Endodermal cell (in vitro differentiated cells): ENCODE results near the gene CEBPE. TPM values are rescaled to one million over a fixed set of nuclear protein-coding genes. Genes with fewer than 3 reads are reported as not detected.

Experiments
- DNase-seq: peaks from one replicate; pipeline ENCODE4 v3.0.0-alpha.2; 2017
- H3K27ac ChIP-seq: 2 replicates; pipeline ENCODE4 v1.5.1; 2013; ENCODE audit warnings: mild to moderate bottlenecking, low read depth, low read length, moderate library complexity
- H3K27me3 ChIP-seq: 2 replicates; pipeline ENCODE4 v1.6.1; 2013; ENCODE audit warnings: mild to moderate bottlenecking, low read length, moderate library complexity; ENCODE audit not compliant: insufficient read depth, control insufficient read depth, poor library complexity, severe bottlenecking
- H3K36me3 ChIP-seq: 2 replicates; pipeline ENCODE4 v1.7.0; 2013; ENCODE audit warnings: mild to moderate bottlenecking, low read length, moderate library complexity; ENCODE audit not compliant: control insufficient read depth, insufficient read depth
- H3K4me1 ChIP-seq: one replicate; pipeline ENCODE4 v1.7.0; 2013; ENCODE audit warnings: low read length; ENCODE audit not compliant: control insufficient read depth, insufficient read depth
- H3K4me3 ChIP-seq: 2 replicates; pipeline ENCODE4 v1.5.1; 2013; ENCODE audit warnings: mild to moderate bottlenecking, low read length, moderate library complexity
- H3K9ac ChIP-seq: 2 replicates; pipeline ENCODE4 v1.6.1; 2013; ENCODE audit warnings: mild to moderate bottlenecking, low read length, moderate library complexity; ENCODE audit not compliant: poor library complexity, severe bottlenecking; ENCODE audit errors: extremely low read depth
- H3K9me3 ChIP-seq: 2 replicates; pipeline ENCODE4 v1.6.1; 2013; ENCODE audit warnings: mild to moderate bottlenecking, low read length, moderate library complexity; ENCODE audit not compliant: control insufficient read depth
- H3K27ac Mint-ChIP-seq: 2 replicates; pipeline ENCODE4 v1.8.0; 2020; ENCODE audit warnings: mixed read lengths
- H3K27me3 Mint-ChIP-seq: 2 replicates; pipeline ENCODE4 v1.8.0; 2021; ENCODE audit warnings: mild to moderate bottlenecking, mixed read lengths; ENCODE audit not compliant: insufficient read depth
- H3K36me3 Mint-ChIP-seq: 2 replicates; pipeline ENCODE4 v1.8.0; 2020; ENCODE audit warnings: low read depth, mixed read lengths
- H3K4me1 Mint-ChIP-seq: 2 replicates; pipeline ENCODE4 v1.8.0; 2020; ENCODE audit warnings: mixed read lengths
- H3K4me3 Mint-ChIP-seq: 2 replicates; pipeline ENCODE4 v1.8.0; 2020; ENCODE audit warnings: mild to moderate bottlenecking, moderate library complexity, mixed read lengths
- H3K9me3 Mint-ChIP-seq: 2 replicates; pipeline ENCODE4 v1.8.0; 2020; ENCODE audit warnings: mild to moderate bottlenecking, mixed read lengths
- WGBS, 2 experiments: methylation state at CpG; one replicate each; pipeline versions ENCODE4 v1.1.5 to v1.1.7; 2013; ENCODE audit warnings: missing lambda C conversion rate in 2 of 2, mixed read lengths in 1 of 2; ENCODE audit not compliant: insufficient coverage in 1 of 2, insufficient read length in 1 of 2; 5-methylcytosine and 5-hydroxymethylcytosine counted together
- total RNA-seq, 2 donors: library from RNA; stranded (reverse); fragmentation: NEBNext Ultra II Directional in 1 of 2; extraction: Animal tissue kit (Norgen Biotek cat#: 25700) in 1 of 2; gene quantifications; 2 replicates in 1 of 2; 3 replicates in 1 of 2; pipeline ENCODE4 v1.2.1, GENCODE V29; 2021
- TF ChIP-seq, protein P1 (sequence below): fragments of 200-600 bp; sonication (generic); conservative IDR thresholded peaks from 2 replicates; pipeline ENCODE4 v1.5.0; 2021; ENCODE audit warnings: antibody characterized with exemption, mild to moderate bottlenecking

CEBPE gene
- total RNA-seq, 2 donors from 2014 or later: not detected

DNA sequence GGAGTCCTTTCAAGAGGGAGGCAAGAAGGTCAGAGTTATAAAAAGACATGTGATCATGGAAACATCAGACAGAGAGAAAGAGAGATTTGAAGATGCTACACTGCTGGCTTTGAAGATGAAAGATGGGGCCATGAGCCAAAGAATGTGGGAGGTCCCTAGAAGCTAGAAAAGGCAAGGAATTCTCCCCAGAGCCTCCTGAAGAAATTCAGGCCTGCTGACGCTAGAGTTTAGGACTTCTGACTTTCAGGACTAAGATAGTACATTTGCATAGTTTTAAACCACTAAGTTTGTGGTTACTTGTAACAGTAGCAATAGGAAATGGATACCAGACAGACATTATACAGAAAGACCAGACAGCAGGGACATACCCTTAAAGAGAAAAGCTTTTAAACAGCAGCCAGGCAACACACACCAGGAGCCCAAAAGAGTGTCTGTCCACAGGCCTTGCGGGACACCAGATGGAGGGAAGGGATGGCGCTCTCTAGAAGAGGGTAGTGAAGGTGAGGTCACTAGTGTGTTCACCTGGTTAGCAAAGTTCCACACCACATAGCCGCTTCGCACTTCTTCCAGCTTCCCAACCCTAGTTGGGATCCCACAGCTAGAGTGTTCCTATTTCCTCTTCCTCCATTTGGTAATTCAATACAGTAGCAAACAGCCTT lies 29.7 kb upstream of the CEBPE start:
- Histone ChIP-seq H3K36me3 (no peaks in the 10 kb centered on the region), H3K9me3 (no peaks in the 10 kb centered on the region), H3K4me1 (peaks cover 4% of the 10 kb centered on the region), H3K27me3 (peaks cover 26% of the 10 kb centered on the region), H3K4me3 (no peak overlapping the region), H3K27ac (no peak overlapping the region), H3K9ac (no peak overlapping the region)
- TF ChIP-seq, protein P1, sequence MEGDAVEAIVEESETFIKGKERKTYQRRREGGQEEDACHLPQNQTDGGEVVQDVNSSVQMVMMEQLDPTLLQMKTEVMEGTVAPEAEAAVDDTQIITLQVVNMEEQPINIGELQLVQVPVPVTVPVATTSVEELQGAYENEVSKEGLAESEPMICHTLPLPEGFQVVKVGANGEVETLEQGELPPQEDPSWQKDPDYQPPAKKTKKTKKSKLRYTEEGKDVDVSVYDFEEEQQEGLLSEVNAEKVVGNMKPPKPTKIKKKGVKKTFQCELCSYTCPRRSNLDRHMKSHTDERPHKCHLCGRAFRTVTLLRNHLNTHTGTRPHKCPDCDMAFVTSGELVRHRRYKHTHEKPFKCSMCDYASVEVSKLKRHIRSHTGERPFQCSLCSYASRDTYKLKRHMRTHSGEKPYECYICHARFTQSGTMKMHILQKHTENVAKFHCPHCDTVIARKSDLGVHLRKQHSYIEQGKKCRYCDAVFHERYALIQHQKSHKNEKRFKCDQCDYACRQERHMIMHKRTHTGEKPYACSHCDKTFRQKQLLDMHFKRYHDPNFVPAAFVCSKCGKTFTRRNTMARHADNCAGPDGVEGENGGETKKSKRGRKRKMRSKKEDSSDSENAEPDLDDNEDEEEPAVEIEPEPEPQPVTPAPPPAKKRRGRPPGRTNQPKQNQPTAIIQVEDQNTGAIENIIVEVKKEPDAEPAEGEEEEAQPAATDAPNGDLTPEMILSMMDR: no peak
- Mint-ChIP-seq H3K9me3 (peaks cover 7% of the 10 kb centered on the region), H3K36me3 (peaks cover 9% of the 10 kb centered on the region), H3K4me3 (no peak overlapping the region), H3K4me1 (peaks cover 20% of the 10 kb centered on the region), H3K27me3 (peaks cover 4% of the 10 kb centered on the region), H3K27ac (no peak overlapping the region)
- no peak for DNase-seq
- whole genome bisulfite sequencing, 2 experiments: 97 to 100% methylated on average over 5 of the region's 5 CpGs

- H3K9ac ChIP-seq: no peak overlapping the region
- H3K9me3 ChIP-seq: no peaks in the 10 kb centered on the region
- H3K4me3 ChIP-seq: no peak overlapping the region
- peaks cover 4% of the 10 kb centered on the region for H3K27me3 Mint-ChIP-seq
- 100% methylated on average over 1 of the region's 1 CpG for WGBS, 2 experiments
- H3K27ac ChIP-seq: no peak overlapping the region
- no peaks in the 10 kb centered on the region for H3K36me3 ChIP-seq
- peaks cover 20% of the 10 kb centered on the region for H3K4me1 Mint-ChIP-seq
- H3K27me3 ChIP-seq: peaks cover 26% of the 10 kb centered on the region
- H3K36me3 Mint-ChIP-seq: peaks cover 9% of the 10 kb centered on the region
- TF ChIP-seq, protein P1: no peak
- H3K4me3 Mint-ChIP-seq: no peak overlapping the region
- no peak overlapping the region for H3K27ac Mint-ChIP-seq
- no peak for DNase-seq
- peaks cover 7% of the 10 kb centered on the region for H3K9me3 Mint-ChIP-seq
- H3K4me1 ChIP-seq: peaks cover 4% of the 10 kb centered on the region
Observed at GRCh38 chr14:23147676-23148075, 28.6 kb upstream of the CEBPE start.

DNA sequence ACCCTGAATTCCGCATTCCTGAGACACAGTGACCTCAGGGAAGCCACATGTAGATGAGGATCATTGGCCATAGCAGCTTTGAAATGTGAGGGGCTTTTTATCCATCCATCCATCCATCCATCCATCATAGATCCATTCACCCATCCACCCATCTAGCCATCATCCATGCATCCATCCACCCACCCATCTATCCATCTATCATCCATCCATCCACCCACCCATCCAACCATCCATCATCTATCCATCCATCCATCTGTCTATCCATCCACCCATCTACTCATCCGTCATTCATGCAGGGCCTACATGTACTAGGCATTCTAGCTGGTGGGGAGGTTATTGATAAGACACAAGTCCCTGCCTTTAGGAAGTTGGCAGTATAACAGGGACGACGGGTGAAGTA lies 27.9 kb upstream of the CEBPE start:
- DNase-seq: no peak
- Mint-ChIP-seq H3K9me3 (peaks cover 7% of the 10 kb centered on the region), H3K4me3 (no peak overlapping the region), H3K27ac (no peak overlapping the region), H3K27me3 (peaks cover 4% of the 10 kb centered on the region), H3K4me1 (peaks cover 20% of the 10 kb centered on the region), H3K36me3 (peaks cover 9% of the 10 kb centered on the region)
- WGBS, 2 experiments: 97 to 100% methylated on average over 3 to 4 of the region's 4 CpGs
- no peak overlapping the region for H3K27ac ChIP-seq
- peaks cover 26% of the 10 kb centered on the region for H3K27me3 ChIP-seq
- H3K9ac ChIP-seq: no peak overlapping the region
- no peaks in the 10 kb centered on the region for H3K9me3 ChIP-seq
- no peaks in the 10 kb centered on the region for H3K36me3 ChIP-seq
- peaks cover 4% of the 10 kb centered on the region for H3K4me1 ChIP-seq
- TF ChIP-seq, protein P1: no peak
- H3K4me3 ChIP-seq: no peak overlapping the region
